ENCODE results near the gene BCAR3.

BCAR3 gene

GRCh38 chr1:93615582-93616150 lies 66.0 kb downstream of the BCAR3 start:
- no peak overlapping the region for H3K27ac ChIP-seq
- no peak for TF ChIP-seq ZFX (IDR thresholded peaks at IDR 0.05; ENCODE audit: borderline replicate concordance)

GRCh38 chr1:93614986-93615581 lies 66.6 kb downstream of the BCAR3 start:
- no peak overlapping the region for H3K27ac ChIP-seq
- no peak for TF ChIP-seq CTCF (IDR thresholded peaks at IDR 0.05)
- no peak for TF ChIP-seq ZFX (IDR thresholded peaks at IDR 0.05; ENCODE audit: borderline replicate concordance)

GRCh38 chr1:93614541-93614940 lies 67.1 kb downstream of the BCAR3 start:
- H3K27ac ChIP-seq = no peak overlapping the region
- TF ChIP-seq CTCF (IDR thresholded peaks at IDR 0.05) (no peak), ZFX (IDR thresholded peaks at IDR 0.05; ENCODE audit: borderline replicate concordance) (no peak)

GRCh38 chr1:93613898-93614297 lies 67.7 kb downstream of the BCAR3 start:
- H3K27ac ChIP-seq = no peak overlapping the region
- no peak for TF ChIP-seq CTCF (IDR thresholded peaks at IDR 0.05)
- TF ChIP-seq ZFX (IDR thresholded peaks at IDR 0.05; ENCODE audit: borderline replicate concordance) = no peak

GRCh38 chr1:93612510-93612909 lies 69.1 kb downstream of the BCAR3 start:
- TF ChIP-seq CTCF (IDR thresholded peaks at IDR 0.05) (no peak), ZFX (IDR thresholded peaks at IDR 0.05; ENCODE audit: borderline replicate concordance) (no peak)
- H3K27ac ChIP-seq = no peak overlapping the region

- TF ChIP-seq CTCF (IDR thresholded peaks at IDR 0.05) = no peak
- no peak for TF ChIP-seq ZFX (IDR thresholded peaks at IDR 0.05; ENCODE audit: borderline replicate concordance)
- no peak overlapping the region for H3K27ac ChIP-seq
Measured at GRCh38 chr1:93611668-93612067, 70.0 kb downstream of the BCAR3 start.

- no peak overlapping the region for H3K27ac ChIP-seq
- TF ChIP-seq ZFX (IDR thresholded peaks at IDR 0.05; ENCODE audit: borderline replicate concordance) = no peak
- no peak for TF ChIP-seq CTCF (IDR thresholded peaks at IDR 0.05)
Measured at GRCh38 chr1:93609536-93609935, 72.1 kb downstream of the BCAR3 start.

Measured in 22Rv1 (cell line).